Adipocyte (in vitro differentiated cells): ENCODE measurements around the gene ATF7.

Experiments used
- DNase-seq: peaks from one replicate; pipeline ENCODE4 v3.0.0-alpha.2; 2015; ENCODE audit warnings: low read depth
- H3K27me3 ChIP-seq: replicated peaks from 2 replicates; pipeline ENCODE4 v1.7.0; 2013; ENCODE audit warnings: mild to moderate bottlenecking, low read length, moderate library complexity; ENCODE audit not compliant: control insufficient read depth, insufficient read depth
- H3K36me3 ChIP-seq: 2 replicates; pipeline ENCODE4 v1.7.0; 2013; ENCODE audit warnings: low read length, mild to moderate bottlenecking, moderate library complexity; ENCODE audit not compliant: control insufficient read depth, insufficient read depth, severe bottlenecking
- H3K4me1 ChIP-seq: 2 replicates; pipeline ENCODE4 v1.7.0; 2013; ENCODE audit warnings: mild to moderate bottlenecking, low read length, moderate library complexity; ENCODE audit not compliant: control insufficient read depth, insufficient read depth
- H3K4me3 ChIP-seq: 2 replicates; pipeline ENCODE4 v1.7.0; 2013; ENCODE audit warnings: mild to moderate bottlenecking, low read length, moderate library complexity
- H3K9ac ChIP-seq: 2 replicates; pipeline ENCODE4 v1.7.0; 2013; ENCODE audit warnings: mild to moderate bottlenecking, low read length, moderate library complexity
- H3K9me3 ChIP-seq: 2 replicates; pipeline ENCODE4 v1.7.0; 2013; ENCODE audit warnings: mild to moderate bottlenecking, low read length, moderate library complexity; ENCODE audit not compliant: control insufficient read depth

ATF7 gene

GRCh38 chr12:53625946-53626701 is at the start of gene ATF7:
Gene ATF7 (minus strand): TSS chr12:53626382. CDS start chr12:53601000, 25,382 bp downstream.
- Histone ChIP-seq H3K27me3 (no peaks in the 10 kb centered on the region), H3K9me3 (peaks cover 3% of the 10 kb centered on the region), H3K36me3 (no peaks in the 10 kb centered on the region), H3K4me1 (peaks cover 29% of the 10 kb centered on the region), H3K4me3 (peak within 1 kb of the TSS; percentile 99), H3K9ac (peak within 1 kb of the TSS; percentile 99)
- peak; percentile 99 for DNase-seq

- Histone ChIP-seq H3K9ac (peak overlapping the region; percentile 88), H3K9me3 (no peaks in the 10 kb centered on the region), H3K4me1 (peaks cover 28% of the 10 kb centered on the region), H3K36me3 (peaks cover 25% of the 10 kb centered on the region), H3K27me3 (no peaks in the 10 kb centered on the region), H3K4me3 (peak overlapping the region; percentile 92)
- no peak for DNase-seq
These were observed 49.0 kb upstream of the ATF7 start for GRCh38 chr12:53674977-53675700.

- Histone ChIP-seq H3K27me3 (no peaks in the 10 kb centered on the region), H3K9ac (no peak overlapping the region), H3K36me3 (peaks cover 52% of the 10 kb centered on the region), H3K4me1 (peaks cover 13% of the 10 kb centered on the region), H3K9me3 (no peaks in the 10 kb centered on the region), H3K4me3 (no peak overlapping the region)
- no peak for DNase-seq
These were observed 44.8 kb upstream of the ATF7 start for GRCh38 chr12:53670971-53671370.

GRCh38 chr12:53670308-53670707 is 44.1 kb upstream of the ATF7 start:
- Histone ChIP-seq H3K4me1 (peaks cover 13% of the 10 kb centered on the region), H3K4me3 (no peak overlapping the region), H3K36me3 (peaks cover 59% of the 10 kb centered on the region), H3K27me3 (no peaks in the 10 kb centered on the region), H3K9ac (no peak overlapping the region), H3K9me3 (no peaks in the 10 kb centered on the region)
- no peak for DNase-seq

GRCh38 chr12:53667080-53667479 is 40.9 kb upstream of the ATF7 start:
- Histone ChIP-seq H3K9me3 (no peaks in the 10 kb centered on the region), H3K27me3 (no peaks in the 10 kb centered on the region), H3K36me3 (peaks cover 69% of the 10 kb centered on the region), H3K9ac (no peak overlapping the region), H3K4me1 (peaks cover 12% of the 10 kb centered on the region), H3K4me3 (no peak overlapping the region)
- peak; percentile 4 for DNase-seq

GRCh38 chr12:53664936-53665335 is 38.8 kb upstream of the ATF7 start:
- Histone ChIP-seq H3K9ac (no peak overlapping the region), H3K36me3 (peaks cover 48% of the 10 kb centered on the region), H3K9me3 (no peaks in the 10 kb centered on the region), H3K4me1 (peaks cover 16% of the 10 kb centered on the region), H3K27me3 (no peaks in the 10 kb centered on the region), H3K4me3 (no peak overlapping the region)
- no peak for DNase-seq

GRCh38 chr12:53664191-53664590 is 38.0 kb upstream of the ATF7 start:
- Histone ChIP-seq H3K9ac (no peak overlapping the region), H3K4me1 (peaks cover 23% of the 10 kb centered on the region), H3K27me3 (no peaks in the 10 kb centered on the region), H3K36me3 (peaks cover 41% of the 10 kb centered on the region), H3K9me3 (no peaks in the 10 kb centered on the region), H3K4me3 (no peak overlapping the region)
- DNase-seq, result no peak

GRCh38 chr12:53660041-53660440 is 33.9 kb upstream of the ATF7 start:
- Histone ChIP-seq H3K36me3 (peaks cover 14% of the 10 kb centered on the region), H3K27me3 (no peaks in the 10 kb centered on the region), H3K9me3 (no peaks in the 10 kb centered on the region), H3K4me3 (peak overlapping the region; percentile 55), H3K9ac (peak overlapping the region; percentile 76), H3K4me1 (peaks cover 34% of the 10 kb centered on the region)
- peak; percentile 11 for DNase-seq

GRCh38 chr12:53659571-53659981 is 33.4 kb upstream of the ATF7 start:
- Histone ChIP-seq H3K4me3 (peak overlapping the region; percentile 55), H3K9ac (peak overlapping the region; percentile 76), H3K36me3 (peaks cover 9% of the 10 kb centered on the region), H3K4me1 (peaks cover 29% of the 10 kb centered on the region), H3K9me3 (no peaks in the 10 kb centered on the region), H3K27me3 (no peaks in the 10 kb centered on the region)
- DNase-seq, result peak; percentile 54

GRCh38 chr12:53659011-53659551 is 32.9 kb upstream of the ATF7 start:
- Histone ChIP-seq H3K27me3 (no peaks in the 10 kb centered on the region), H3K4me1 (peaks cover 29% of the 10 kb centered on the region), H3K4me3 (peak overlapping the region; percentile 55), H3K36me3 (peaks cover 6% of the 10 kb centered on the region), H3K9me3 (no peaks in the 10 kb centered on the region), H3K9ac (peak overlapping the region; percentile 76)
- peak; percentile 87 for DNase-seq

- peaks cover 29% of the 10 kb centered on the region for H3K4me1 ChIP-seq
- no peak overlapping the region for H3K4me3 ChIP-seq
- DNase-seq, result no peak
- no peaks in the 10 kb centered on the region for H3K36me3 ChIP-seq
- H3K9ac ChIP-seq, result no peak overlapping the region
- H3K9me3 ChIP-seq, result no peaks in the 10 kb centered on the region
- H3K27me3 ChIP-seq, result no peaks in the 10 kb centered on the region
These were observed 30.9 kb upstream of the ATF7 start for GRCh38 chr12:53657041-53657440.
